ENCODE measurements around the gene C20orf204. TPM values are rescaled to one million over a fixed set of nuclear protein-coding genes. Genes with fewer than 3 reads are reported as not detected.

C20orf204 gene
- total and polyA plus RNA-seq, 9 of the 15 experiments (the other 6 are each of a cell fraction or from before 2014, with no cell fraction given), result 0.11 to 1.1 (median 0.36) TPM; not detected in 2

- peak; percentile 58 for TF ChIP-seq ZBTB40 (IDR thresholded peaks at IDR 0.05)
- TF ChIP-seq ZBTB40 (CRISPR knock-in tag; IDR thresholded peaks at IDR 0.05), result no peak
- peak; percentile 28 for TF ChIP-seq NFIC (IDR thresholded peaks at IDR 0.05)
- TF ChIP-seq ATF1 (CRISPR knock-in tag; IDR thresholded peaks at IDR 0.05), result no peak
- 0 out of 2 replicates have a peak, but pooled peaks have one; percentile 12 for TF ChIP-seq ATF1 (tag; IDR thresholded peaks at IDR 0.05)
- TF ChIP-seq NKRF (IDR thresholded peaks at IDR 0.05; ENCODE audit: borderline replicate concordance), result peak; percentile 41; the same call in 1 of the 2 replicates
- TF ChIP-seq ETV6 (IDR thresholded peaks at IDR 0.05; ENCODE audit: borderline replicate concordance in 1 of 2, low read depth in 2 of 2, low read length in 1 of 2), result peak; percentile 75 to 79; a peak in 2 of 4 replicates
- TF ChIP-seq ETV6 (CRISPR knock-in tag; IDR thresholded peaks at IDR 0.05; ENCODE audit: borderline replicate concordance), result no peak
- TF ChIP-seq CXXC5 (CRISPR knock-in tag; IDR thresholded peaks at IDR 0.05), result peak; percentile 79
- TF ChIP-seq POLR2G (IDR thresholded peaks at IDR 0.05; ENCODE audit: low read depth, low read length), result peak; percentile 79
- TF ChIP-seq ZEB2 (IDR thresholded peaks at IDR 0.05), result no peak
- TF ChIP-seq CREB3L1 (IDR thresholded peaks at IDR 0.05; ENCODE audit: borderline replicate concordance, low read depth), result peak; percentile 80
- peak; percentile 9; the same call in 1 of the 2 replicates for TF ChIP-seq PKNOX1 (IDR thresholded peaks at IDR 0.05)
Measured at GRCh38 chr20:64079273-64080012, 43.5 kb downstream of the C20orf204 start, which contains the start of gene RGS19 (continued).
